Mesothelial cell of epicardium (in vitro differentiated cells): ENCODE results near the gene OR52W1. TPM values are rescaled to one million over a fixed set of nuclear protein-coding genes. Genes with fewer than 3 reads are reported as not detected.

Experiments
- DNase-seq, 2 experiments: peaks; one replicate each; pipeline ENCODE4 v3.0.0; 2021; ENCODE audit warnings: low spot score in 2 of 2; ENCODE audit not compliant: unreplicated experiment in 2 of 2
- H3K27ac Mint-ChIP-seq: 2 replicates; pipeline ENCODE4 v1.8.0; 2021; ENCODE audit warnings: mixed read lengths
- H3K27me3 Mint-ChIP-seq: 2 replicates; pipeline ENCODE4 v1.8.0; 2021; ENCODE audit warnings: low read depth, mixed read lengths
- H3K36me3 Mint-ChIP-seq: 2 replicates; pipeline ENCODE4 v1.8.0; 2021; ENCODE audit warnings: mixed read lengths
- H3K4me1 Mint-ChIP-seq: 2 replicates; pipeline ENCODE4 v1.8.0; 2021; ENCODE audit warnings: mixed read lengths
- H3K4me3 Mint-ChIP-seq: 2 replicates; pipeline ENCODE4 v1.8.0; 2021; ENCODE audit warnings: mild to moderate bottlenecking, moderate library complexity, mixed read lengths
- H3K9me3 Mint-ChIP-seq: 2 replicates; pipeline ENCODE4 v1.8.0; 2021; ENCODE audit warnings: mixed read lengths
- total RNA-seq: library from RNA; stranded (reverse); gene quantifications from 3 replicates; pipeline ENCODE4 v1.2.1, GENCODE V29; 2021
- TF ChIP-seq, protein P1 (sequence below): fragments of 200-600 bp; sonication (generic); IDR thresholded peaks from one replicate; pipeline ENCODE4 v1.5.0; 2021; ENCODE audit warnings: antibody characterized with exemption; ENCODE audit not compliant: unreplicated experiment

Gene OR52W1, protein sequence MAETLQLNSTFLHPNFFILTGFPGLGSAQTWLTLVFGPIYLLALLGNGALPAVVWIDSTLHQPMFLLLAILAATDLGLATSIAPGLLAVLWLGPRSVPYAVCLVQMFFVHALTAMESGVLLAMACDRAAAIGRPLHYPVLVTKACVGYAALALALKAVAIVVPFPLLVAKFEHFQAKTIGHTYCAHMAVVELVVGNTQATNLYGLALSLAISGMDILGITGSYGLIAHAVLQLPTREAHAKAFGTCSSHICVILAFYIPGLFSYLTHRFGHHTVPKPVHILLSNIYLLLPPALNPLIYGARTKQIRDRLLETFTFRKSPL
- not detected in 3 replicates for total RNA-seq

DNA sequence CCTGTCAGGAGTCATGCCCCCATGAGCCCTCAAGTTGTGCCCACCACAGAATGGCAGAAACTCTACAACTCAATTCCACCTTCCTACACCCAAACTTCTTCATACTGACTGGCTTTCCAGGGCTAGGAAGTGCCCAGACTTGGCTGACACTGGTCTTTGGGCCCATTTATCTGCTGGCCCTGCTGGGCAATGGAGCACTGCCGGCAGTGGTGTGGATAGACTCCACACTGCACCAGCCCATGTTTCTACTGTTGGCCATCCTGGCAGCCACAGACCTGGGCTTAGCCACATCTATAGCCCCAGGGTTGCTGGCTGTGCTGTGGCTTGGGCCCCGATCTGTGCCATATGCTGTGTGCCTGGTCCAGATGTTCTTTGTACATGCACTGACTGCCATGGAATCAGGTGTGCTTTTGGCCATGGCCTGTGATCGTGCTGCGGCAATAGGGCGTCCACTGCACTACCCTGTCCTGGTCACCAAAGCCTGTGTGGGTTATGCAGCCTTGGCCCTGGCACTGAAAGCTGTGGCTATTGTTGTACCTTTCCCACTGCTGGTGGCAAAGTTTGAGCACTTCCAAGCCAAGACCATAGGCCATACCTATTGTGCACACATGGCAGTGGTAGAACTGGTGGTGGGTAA lies at the start of gene OR52W1:
OR52W1 (plus strand) TSS at position 51 of the 637 bp plus-strand sequence; CDS start at position 51, 0 bp downstream.
- Mint-ChIP-seq H3K36me3 (peaks cover 3% of the 10 kb centered on the region), H3K4me3 (no peak within 1 kb of the TSS), H3K9me3 (no peaks in the 10 kb centered on the region), H3K27ac (no peak within 1 kb of the TSS), H3K27me3 (peaks cover 2% of the 10 kb centered on the region), H3K4me1 (no peaks in the 10 kb centered on the region)
- no peak for DNase-seq
- TF ChIP-seq, protein P1, sequence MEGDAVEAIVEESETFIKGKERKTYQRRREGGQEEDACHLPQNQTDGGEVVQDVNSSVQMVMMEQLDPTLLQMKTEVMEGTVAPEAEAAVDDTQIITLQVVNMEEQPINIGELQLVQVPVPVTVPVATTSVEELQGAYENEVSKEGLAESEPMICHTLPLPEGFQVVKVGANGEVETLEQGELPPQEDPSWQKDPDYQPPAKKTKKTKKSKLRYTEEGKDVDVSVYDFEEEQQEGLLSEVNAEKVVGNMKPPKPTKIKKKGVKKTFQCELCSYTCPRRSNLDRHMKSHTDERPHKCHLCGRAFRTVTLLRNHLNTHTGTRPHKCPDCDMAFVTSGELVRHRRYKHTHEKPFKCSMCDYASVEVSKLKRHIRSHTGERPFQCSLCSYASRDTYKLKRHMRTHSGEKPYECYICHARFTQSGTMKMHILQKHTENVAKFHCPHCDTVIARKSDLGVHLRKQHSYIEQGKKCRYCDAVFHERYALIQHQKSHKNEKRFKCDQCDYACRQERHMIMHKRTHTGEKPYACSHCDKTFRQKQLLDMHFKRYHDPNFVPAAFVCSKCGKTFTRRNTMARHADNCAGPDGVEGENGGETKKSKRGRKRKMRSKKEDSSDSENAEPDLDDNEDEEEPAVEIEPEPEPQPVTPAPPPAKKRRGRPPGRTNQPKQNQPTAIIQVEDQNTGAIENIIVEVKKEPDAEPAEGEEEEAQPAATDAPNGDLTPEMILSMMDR: no peak

DNA sequence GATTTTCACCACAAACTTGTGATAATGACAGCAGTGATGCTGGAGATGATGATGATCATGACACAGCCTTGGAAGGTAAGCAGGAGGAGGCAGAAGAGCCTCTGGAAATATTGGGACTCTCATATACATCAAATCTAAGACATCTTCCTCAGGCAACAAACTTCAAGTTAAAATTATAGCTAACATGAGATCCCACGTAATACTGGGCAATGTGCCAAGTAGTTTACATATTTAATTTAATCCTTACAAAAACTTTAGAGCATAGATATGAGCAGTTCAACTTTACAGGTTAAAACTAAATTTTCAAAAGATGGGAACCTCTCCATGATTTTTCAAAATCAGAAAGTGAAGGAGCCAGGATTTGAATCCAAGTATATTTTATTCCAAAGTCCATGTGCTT lies 47.9 kb upstream of the OR52W1 start:
- TF ChIP-seq, protein P1: no peak
- Mint-ChIP-seq H3K36me3 (peaks cover 2% of the 10 kb centered on the region), H3K9me3 (peaks cover 8% of the 10 kb centered on the region), H3K4me3 (no peak overlapping the region), H3K27ac (no peak overlapping the region), H3K4me1 (no peaks in the 10 kb centered on the region), H3K27me3 (no peaks in the 10 kb centered on the region)
- DNase-seq: no peak

DNA sequence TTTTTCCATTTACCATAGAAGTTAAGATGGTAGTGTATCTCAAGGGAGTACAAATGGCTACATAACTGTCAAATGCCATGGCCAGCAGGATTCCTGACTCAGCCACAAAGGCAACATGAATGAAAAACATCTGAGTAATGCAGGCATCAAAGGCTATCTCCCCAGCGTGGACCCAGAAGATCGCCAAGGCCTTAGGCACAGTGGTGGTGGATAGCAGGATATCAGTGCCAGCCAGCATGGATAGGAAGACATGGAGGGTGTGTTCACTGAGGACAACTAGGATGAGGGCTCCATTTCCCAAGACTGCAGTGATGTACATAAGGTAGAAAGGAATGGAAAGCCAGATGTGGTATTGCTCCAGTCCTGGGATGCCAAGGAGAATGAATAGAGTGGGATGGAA lies 46.9 kb upstream of the OR52W1 start:
- Mint-ChIP-seq H3K4me3 (no peak overlapping the region), H3K4me1 (no peaks in the 10 kb centered on the region), H3K9me3 (peaks cover 8% of the 10 kb centered on the region), H3K27ac (no peak overlapping the region), H3K36me3 (peaks cover 2% of the 10 kb centered on the region), H3K27me3 (no peaks in the 10 kb centered on the region)
- DNase-seq: no peak
- TF ChIP-seq, protein P1: no peak

DNA sequence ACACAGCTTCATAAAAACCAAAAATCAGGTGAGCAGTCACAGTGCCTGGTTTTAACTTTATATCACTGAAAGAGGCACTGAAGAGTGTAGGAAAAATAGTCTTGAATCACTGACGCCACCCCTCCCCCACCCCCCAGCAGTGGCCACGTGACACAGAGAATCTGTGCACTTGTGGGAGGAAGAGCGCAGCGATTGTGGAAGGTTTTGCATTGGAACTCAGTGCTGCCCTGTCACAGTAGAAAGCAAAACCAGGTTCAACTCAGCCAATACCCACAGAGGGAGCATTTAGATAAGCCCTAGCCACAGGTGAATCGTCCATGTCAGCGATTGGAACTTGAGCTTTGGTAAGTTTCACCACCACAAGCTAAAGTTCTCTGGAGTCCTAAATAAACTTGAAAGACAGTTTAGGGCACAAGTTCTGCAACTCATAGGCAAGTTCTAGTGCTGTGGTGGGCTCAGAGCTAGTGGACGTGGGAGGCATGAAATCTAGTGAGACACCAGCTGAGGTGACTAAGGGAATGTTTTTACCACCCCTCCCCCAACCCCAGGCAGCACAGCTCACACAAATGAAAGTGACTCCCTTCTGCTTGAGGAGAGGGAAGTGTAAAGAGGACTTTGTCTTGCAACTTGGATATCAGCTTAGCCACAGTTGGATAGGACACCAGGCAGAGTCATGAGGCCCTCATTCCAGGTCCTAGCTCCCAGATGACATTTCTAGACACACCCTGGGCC lies 42.2 kb upstream of the OR52W1 start:
- TF ChIP-seq, protein P1: no peak
- no peaks in the 10 kb centered on the region for H3K9me3 Mint-ChIP-seq
- H3K4me1 Mint-ChIP-seq: no peaks in the 10 kb centered on the region
- no peak overlapping the region for H3K4me3 Mint-ChIP-seq
- no peak for DNase-seq
- H3K27me3 Mint-ChIP-seq: no peaks in the 10 kb centered on the region
- H3K36me3 Mint-ChIP-seq: no peaks in the 10 kb centered on the region
- no peak overlapping the region for H3K27ac Mint-ChIP-seq

DNA sequence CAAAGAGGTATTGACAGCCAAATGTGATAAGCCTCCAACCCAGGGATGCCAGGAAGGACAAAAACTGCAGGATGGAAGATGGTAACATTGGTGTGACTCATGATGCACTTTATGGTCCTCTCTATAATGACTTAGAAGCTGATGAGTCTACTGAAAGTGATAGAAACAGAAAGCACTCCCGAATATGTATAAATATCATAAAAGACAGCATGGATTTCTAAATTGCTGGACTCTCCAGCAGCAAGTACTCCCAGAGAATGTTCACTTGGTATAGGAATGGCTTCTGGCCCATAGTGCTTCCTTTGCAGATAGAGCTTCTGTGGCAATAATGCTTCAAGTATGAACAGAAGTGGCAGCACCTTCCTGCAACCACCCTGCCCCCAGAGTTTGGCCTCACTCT lies 28.8 kb upstream of the OR52W1 start, which contains the start of gene OR52B2:
OR52B2 (minus strand) TSS at position 101 of the 400 bp plus-strand sequence; CDS start at position 101, 0 bp downstream.
- Mint-ChIP-seq H3K27ac (no peak within 1 kb of the TSS), H3K4me3 (no peak within 1 kb of the TSS), H3K4me1 (no peaks in the 10 kb centered on the region), H3K36me3 (no peaks in the 10 kb centered on the region), H3K9me3 (peaks cover 11% of the 10 kb centered on the region), H3K27me3 (peaks cover 20% of the 10 kb centered on the region)
- TF ChIP-seq, protein P1: no peak
- no peak for DNase-seq
